Measurements from ENCODE around the gene ZSCAN21. TPM values are rescaled to one million over a fixed set of nuclear protein-coding genes. Genes with fewer than 3 reads are reported as not detected.

Gene ZSCAN21
- total and polyA plus RNA-seq, 10 of the 15 experiments (the other 5 are each of a cell fraction or from before 2014, with no cell fraction given): 1.9 to 9.6 (median 7.1) TPM

DNA sequence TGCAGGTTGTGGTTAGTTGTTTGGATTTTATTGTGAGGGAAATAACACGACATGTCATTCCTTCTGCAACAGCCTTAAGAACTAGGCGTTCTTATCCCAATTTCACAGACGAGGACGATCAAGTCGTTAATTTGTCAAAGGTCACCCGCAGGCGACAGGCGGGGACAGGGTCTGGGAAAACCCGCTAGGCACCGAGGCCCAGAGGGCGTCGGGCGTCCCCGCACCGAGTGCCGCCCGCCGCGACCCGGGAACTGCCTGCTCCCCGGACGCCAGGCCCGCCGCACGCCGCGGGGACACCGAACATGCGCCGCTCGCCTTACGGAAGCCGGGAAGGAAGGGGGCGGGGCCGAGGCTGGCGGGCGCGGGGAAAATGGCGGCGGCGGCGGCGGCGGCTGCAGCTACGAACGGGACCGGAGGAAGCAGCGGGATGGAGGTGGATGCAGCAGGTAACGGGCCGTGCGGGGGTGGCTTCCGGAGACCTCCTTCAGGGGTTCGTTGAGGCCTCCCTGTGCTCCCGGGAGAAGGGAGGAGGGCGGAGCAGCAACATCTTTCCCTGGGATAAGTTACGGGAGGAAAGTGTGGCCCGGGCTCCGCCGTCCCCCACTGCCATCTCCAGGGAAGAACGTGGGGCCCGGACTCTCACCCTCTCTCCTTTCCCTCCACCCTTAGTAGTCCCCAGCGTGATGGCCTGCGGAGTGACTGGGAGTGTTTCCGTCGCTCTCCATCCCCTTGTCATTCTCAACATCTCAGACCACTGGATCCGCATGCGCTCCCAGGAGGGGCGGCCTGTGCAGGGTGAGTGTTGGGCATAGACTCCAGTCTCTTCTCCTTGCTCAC is 39.3 kb downstream of the ZSCAN21 start, which contains the start of gene COPS6 (continued):
- TF ChIP-seq, protein P1, sequence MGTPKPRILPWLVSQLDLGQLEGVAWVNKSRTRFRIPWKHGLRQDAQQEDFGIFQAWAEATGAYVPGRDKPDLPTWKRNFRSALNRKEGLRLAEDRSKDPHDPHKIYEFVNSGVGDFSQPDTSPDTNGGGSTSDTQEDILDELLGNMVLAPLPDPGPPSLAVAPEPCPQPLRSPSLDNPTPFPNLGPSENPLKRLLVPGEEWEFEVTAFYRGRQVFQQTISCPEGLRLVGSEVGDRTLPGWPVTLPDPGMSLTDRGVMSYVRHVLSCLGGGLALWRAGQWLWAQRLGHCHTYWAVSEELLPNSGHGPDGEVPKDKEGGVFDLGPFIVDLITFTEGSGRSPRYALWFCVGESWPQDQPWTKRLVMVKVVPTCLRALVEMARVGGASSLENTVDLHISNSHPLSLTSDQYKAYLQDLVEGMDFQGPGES (IDR thresholded peaks at IDR 0.05): no peak
- peak; percentile 88; the same call in 1 of the 2 replicates for TF ChIP-seq TAF1 (IDR thresholded peaks at IDR 0.05; ENCODE audit: borderline replicate concordance, low read depth, low read length)
- peak; percentile 99 for TF ChIP-seq YY1 (IDR thresholded peaks at IDR 0.05; ENCODE audit: low read depth, low read length)
- TF ChIP-seq IKZF1 (conservative IDR thresholded peaks at IDR 0.05): peak; percentile 81
- TF ChIP-seq NR2C1 (IDR thresholded peaks at IDR 0.05): peak; percentile 64
- no peak for TF ChIP-seq CHD1 (IDR thresholded peaks at IDR 0.05; ENCODE audit: low read depth, low read length)
- no peak for TF ChIP-seq NFIC (IDR thresholded peaks at IDR 0.05; ENCODE audit: low read depth, low read length)
- TF ChIP-seq, protein P2, sequence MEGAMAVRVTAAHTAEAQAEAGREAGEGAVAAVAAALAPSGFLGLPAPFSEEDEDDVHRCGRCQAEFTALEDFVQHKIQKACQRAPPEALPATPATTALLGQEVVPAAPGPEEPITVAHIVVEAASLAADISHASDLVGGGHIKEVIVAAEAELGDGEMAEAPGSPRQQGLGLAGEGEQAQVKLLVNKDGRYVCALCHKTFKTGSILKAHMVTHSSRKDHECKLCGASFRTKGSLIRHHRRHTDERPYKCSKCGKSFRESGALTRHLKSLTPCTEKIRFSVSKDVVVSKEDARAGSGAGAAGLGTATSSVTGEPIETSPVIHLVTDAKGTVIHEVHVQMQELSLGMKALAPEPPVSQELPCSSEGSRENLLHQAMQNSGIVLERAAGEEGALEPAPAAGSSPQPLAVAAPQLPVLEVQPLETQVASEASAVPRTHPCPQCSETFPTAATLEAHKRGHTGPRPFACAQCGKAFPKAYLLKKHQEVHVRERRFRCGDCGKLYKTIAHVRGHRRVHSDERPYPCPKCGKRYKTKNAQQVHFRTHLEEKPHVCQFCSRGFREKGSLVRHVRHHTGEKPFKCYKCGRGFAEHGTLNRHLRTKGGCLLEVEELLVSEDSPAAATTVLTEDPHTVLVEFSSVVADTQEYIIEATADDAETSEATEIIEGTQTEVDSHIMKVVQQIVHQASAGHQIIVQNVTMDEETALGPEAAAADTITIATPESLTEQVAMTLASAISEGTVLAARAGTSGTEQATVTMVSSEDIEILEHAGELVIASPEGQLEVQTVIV (IDR thresholded peaks at IDR 0.05; ENCODE audit: borderline replicate concordance, partially characterized antibody): no peak
- TF ChIP-seq BRCA1 (IDR thresholded peaks at IDR 0.05; ENCODE audit: low read depth, low read length): no peak; the same call in 1 of the 2 replicates
- no peak; the same call in none of the 2 replicates for TF ChIP-seq DPF2 (IDR thresholded peaks at IDR 0.05)
- no peak for TF ChIP-seq SPI1 (IDR thresholded peaks at IDR 0.05; ENCODE audit: borderline replicate concordance, insufficient read depth, low read depth, low read length)
- no peak for TF ChIP-seq NFYB (IDR thresholded peaks at IDR 0.05; ENCODE audit: insufficient read depth, low read depth, low read length)
- TF ChIP-seq, protein P3, sequence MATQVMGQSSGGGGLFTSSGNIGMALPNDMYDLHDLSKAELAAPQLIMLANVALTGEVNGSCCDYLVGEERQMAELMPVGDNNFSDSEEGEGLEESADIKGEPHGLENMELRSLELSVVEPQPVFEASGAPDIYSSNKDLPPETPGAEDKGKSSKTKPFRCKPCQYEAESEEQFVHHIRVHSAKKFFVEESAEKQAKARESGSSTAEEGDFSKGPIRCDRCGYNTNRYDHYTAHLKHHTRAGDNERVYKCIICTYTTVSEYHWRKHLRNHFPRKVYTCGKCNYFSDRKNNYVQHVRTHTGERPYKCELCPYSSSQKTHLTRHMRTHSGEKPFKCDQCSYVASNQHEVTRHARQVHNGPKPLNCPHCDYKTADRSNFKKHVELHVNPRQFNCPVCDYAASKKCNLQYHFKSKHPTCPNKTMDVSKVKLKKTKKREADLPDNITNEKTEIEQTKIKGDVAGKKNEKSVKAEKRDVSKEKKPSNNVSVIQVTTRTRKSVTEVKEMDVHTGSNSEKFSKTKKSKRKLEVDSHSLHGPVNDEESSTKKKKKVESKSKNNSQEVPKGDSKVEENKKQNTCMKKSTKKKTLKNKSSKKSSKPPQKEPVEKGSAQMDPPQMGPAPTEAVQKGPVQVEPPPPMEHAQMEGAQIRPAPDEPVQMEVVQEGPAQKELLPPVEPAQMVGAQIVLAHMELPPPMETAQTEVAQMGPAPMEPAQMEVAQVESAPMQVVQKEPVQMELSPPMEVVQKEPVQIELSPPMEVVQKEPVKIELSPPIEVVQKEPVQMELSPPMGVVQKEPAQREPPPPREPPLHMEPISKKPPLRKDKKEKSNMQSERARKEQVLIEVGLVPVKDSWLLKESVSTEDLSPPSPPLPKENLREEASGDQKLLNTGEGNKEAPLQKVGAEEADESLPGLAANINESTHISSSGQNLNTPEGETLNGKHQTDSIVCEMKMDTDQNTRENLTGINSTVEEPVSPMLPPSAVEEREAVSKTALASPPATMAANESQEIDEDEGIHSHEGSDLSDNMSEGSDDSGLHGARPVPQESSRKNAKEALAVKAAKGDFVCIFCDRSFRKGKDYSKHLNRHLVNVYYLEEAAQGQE (IDR thresholded peaks at IDR 0.05; ENCODE audit: low read depth, low read length): peak; percentile 31; the same call in 1 of the 2 replicates
- no peak for TF ChIP-seq HDAC6 (IDR thresholded peaks at IDR 0.05; ENCODE audit: unreplicated experiment)
- TF ChIP-seq RB1 (IDR thresholded peaks at IDR 0.05; ENCODE audit: borderline replicate concordance): peak; percentile 93
- peak; percentile 67 for TF ChIP-seq KLF5 (IDR thresholded peaks at IDR 0.05; ENCODE audit: partially characterized antibody)
- no peak for TF ChIP-seq TCF7 (IDR thresholded peaks at IDR 0.05; ENCODE audit: borderline replicate concordance)
- TF ChIP-seq BMI1 (IDR thresholded peaks at IDR 0.05; ENCODE audit: borderline replicate concordance): no peak
- no peak for TF ChIP-seq MYC (IDR thresholded peaks at IDR 0.05; ENCODE audit: insufficient read depth, insufficient read length, insufficient replicate concordance, low read length, severe bottlenecking)
- no peak for TF ChIP-seq SMC3 (IDR thresholded peaks at IDR 0.05; ENCODE audit: borderline replicate concordance, low read length)
- peak; percentile 67; the same call in 2 of the 3 replicates for TF ChIP-seq POU2F2 (IDR thresholded peaks at IDR 0.05; ENCODE audit: borderline replicate concordance, low read depth, low read length)
- TF ChIP-seq ZNF207 (IDR thresholded peaks at IDR 0.05; ENCODE audit: borderline replicate concordance): 0 out of 2 replicates have a peak, but pooled peaks have one; percentile 87

All from GM12878 (cell line).